ENCODE results near the gene PTTG1IP. TPM values are rescaled to one million over a fixed set of nuclear protein-coding genes. Genes with fewer than 3 reads are reported as not detected.
"Not testable (repeated sequence)": the region's sequence is repeated elsewhere in the genome, so short reads cannot be mapped to it uniquely, and the experiment has no call there.

PTTG1IP gene
- total RNA-seq, 1 donor from 2014 or later, result 160 TPM

- no peak for DNase-seq (ENCODE audit: missing footprints)
- ATAC-seq, result no peak
- intact Hi-C loops (cut with DNase I), result no loop called here
Observed at GRCh38 chr21:44838951-44839350, 34.5 kb downstream of the PTTG1IP start.

GRCh38 chr21:44838039-44838895 lies 35.2 kb downstream of the PTTG1IP start:
- no peak for ATAC-seq
- DNase-seq (ENCODE audit: missing footprints), result peak; percentile 31
- intact Hi-C loops (cut with DNase I), result no loop called here

- DNase-seq (ENCODE audit: missing footprints) (no peak), ATAC-seq (no peak)
- intact Hi-C loops (cut with DNase I), result no loop called here
Observed at GRCh38 chr21:44837537-44837936, 36.0 kb downstream of the PTTG1IP start.

- DNase-seq (ENCODE audit: missing footprints) (no peak), ATAC-seq (peak; percentile 65)
- intact Hi-C loops (cut with DNase I), result no loop called here
Observed at GRCh38 chr21:44836666-44837471, 36.6 kb downstream of the PTTG1IP start.

- ATAC-seq (no peak), DNase-seq (ENCODE audit: missing footprints) (no peak)
Observed at GRCh38 chr21:44836349-44836665, 37.2 kb downstream of the PTTG1IP start.

GRCh38 chr21:44835647-44835973 lies 37.9 kb downstream of the PTTG1IP start:
- DNase-seq (ENCODE audit: missing footprints) (no peak), ATAC-seq (no peak)
- intact Hi-C loops (cut with DNase I), result no loop called here

More at GRCh38 chr21:44836349-44836665, 37.2 kb downstream of the PTTG1IP start:
- intact Hi-C loops (cut with DNase I), result no loop called here

GRCh38 chr21:44834951-44835646 lies 38.4 kb downstream of the PTTG1IP start:
- ATAC-seq, result no peak
- no peak for DNase-seq (ENCODE audit: missing footprints)
- intact Hi-C loops (cut with DNase I), result no loop called here

- no peak for ATAC-seq
- intact Hi-C loops (cut with DNase I), result no loop called here
- DNase-seq (ENCODE audit: missing footprints), result no peak
Observed at GRCh38 chr21:44834231-44834950, 39.1 kb downstream of the PTTG1IP start.

- ATAC-seq (no peak), DNase-seq (ENCODE audit: missing footprints) (no peak)
- intact Hi-C loops (cut with DNase I), result no loop called here
Observed at GRCh38 chr21:44833663-44834062, 39.8 kb downstream of the PTTG1IP start.

GRCh38 chr21:44832516-44833255 lies 40.8 kb downstream of the PTTG1IP start:
- DNase-seq (ENCODE audit: missing footprints); ATAC-seq; intact Hi-C loops (cut with DNase I): not testable (repeated sequence)

- intact Hi-C loops (cut with DNase I), result no loop called here
- no peak for DNase-seq (ENCODE audit: missing footprints)
- no peak for ATAC-seq
Observed at GRCh38 chr21:44831227-44831860, 42.1 kb downstream of the PTTG1IP start.

- no peak for DNase-seq (ENCODE audit: missing footprints)
- ATAC-seq, result no peak
- intact Hi-C loops (cut with DNase I), result no loop called here
Observed at GRCh38 chr21:44829507-44830092, 43.9 kb downstream of the PTTG1IP start.

- ATAC-seq, result no peak
- intact Hi-C loops (cut with DNase I), result no loop called here
Observed at GRCh38 chr21:44828362-44829056, 45.0 kb downstream of the PTTG1IP start.

GRCh38 chr21:44823179-44823660 lies 50.3 kb downstream of the PTTG1IP start:
- intact Hi-C loops (cut with DNase I), result no loop called here
- no peak for DNase-seq (ENCODE audit: missing footprints)
- ATAC-seq, result no peak

More at GRCh38 chr21:44828362-44829056, 45.0 kb downstream of the PTTG1IP start:
- DNase-seq (ENCODE audit: missing footprints), result no peak

- no peak for ATAC-seq
- intact Hi-C loops (cut with DNase I), result no loop called here
- no peak for DNase-seq (ENCODE audit: missing footprints)
Observed at GRCh38 chr21:44822484-44823178, 50.9 kb downstream of the PTTG1IP start.

GRCh38 chr21:44820851-44821250 lies 52.6 kb downstream of the PTTG1IP start:
- no peak for ATAC-seq
- no peak for DNase-seq (ENCODE audit: missing footprints)
- intact Hi-C loops (cut with DNase I), result no loop called here
